Measurements from ENCODE around the gene THAP12.

DNA sequence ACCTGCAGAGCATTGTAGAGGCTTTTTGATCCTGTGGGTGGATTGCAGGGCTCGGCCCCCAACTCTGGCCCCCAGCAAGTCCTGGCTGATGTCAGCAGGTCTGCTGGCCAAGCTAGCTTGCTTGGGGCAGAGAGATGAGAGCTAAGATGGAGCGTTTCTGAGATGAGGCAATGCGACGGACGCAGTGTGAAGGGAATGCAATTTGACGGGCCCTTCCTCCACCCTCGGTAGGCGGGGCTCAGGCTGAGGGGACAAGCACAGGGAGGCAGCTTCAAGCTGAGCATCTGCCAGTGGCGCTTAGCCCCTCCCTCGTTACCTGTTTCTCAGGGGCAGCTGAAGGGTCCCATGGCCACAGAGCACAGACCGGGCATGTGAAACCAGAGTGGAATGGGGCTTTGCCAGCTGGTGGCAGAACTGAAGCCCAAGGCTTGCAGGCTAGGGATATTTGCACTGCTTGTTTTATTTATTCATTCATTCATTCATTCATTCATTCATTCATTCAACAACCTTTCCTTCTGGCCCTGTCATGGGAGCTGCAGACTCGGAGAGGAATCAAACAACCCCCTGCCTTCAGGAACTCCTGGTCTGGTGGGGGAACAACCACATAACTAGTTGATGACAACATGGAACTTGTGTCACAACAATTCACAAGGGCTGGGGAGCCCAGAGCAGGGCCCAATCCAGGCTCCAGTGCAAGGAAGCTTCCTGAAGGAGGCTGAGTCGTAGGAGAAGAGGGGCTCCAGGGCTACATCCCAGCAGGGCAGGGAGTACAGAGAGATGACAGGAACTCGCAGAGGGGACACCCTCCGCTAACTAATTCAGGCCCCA, 66.8 kb downstream of the THAP12 start:
- TF ChIP-seq, protein P1, sequence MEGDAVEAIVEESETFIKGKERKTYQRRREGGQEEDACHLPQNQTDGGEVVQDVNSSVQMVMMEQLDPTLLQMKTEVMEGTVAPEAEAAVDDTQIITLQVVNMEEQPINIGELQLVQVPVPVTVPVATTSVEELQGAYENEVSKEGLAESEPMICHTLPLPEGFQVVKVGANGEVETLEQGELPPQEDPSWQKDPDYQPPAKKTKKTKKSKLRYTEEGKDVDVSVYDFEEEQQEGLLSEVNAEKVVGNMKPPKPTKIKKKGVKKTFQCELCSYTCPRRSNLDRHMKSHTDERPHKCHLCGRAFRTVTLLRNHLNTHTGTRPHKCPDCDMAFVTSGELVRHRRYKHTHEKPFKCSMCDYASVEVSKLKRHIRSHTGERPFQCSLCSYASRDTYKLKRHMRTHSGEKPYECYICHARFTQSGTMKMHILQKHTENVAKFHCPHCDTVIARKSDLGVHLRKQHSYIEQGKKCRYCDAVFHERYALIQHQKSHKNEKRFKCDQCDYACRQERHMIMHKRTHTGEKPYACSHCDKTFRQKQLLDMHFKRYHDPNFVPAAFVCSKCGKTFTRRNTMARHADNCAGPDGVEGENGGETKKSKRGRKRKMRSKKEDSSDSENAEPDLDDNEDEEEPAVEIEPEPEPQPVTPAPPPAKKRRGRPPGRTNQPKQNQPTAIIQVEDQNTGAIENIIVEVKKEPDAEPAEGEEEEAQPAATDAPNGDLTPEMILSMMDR (IDR thresholded peaks at IDR 0.05), result no peak
- no peak for TF ChIP-seq EP300 (IDR thresholded peaks at IDR 0.05; ENCODE audit: low read depth)
